ENCODE results near the gene TAPBP.
"Not testable (repeated sequence)": the region's sequence is repeated elsewhere in the genome, so short reads cannot be mapped to it uniquely, and the experiment has no call there.

Gene TAPBP

DNA sequence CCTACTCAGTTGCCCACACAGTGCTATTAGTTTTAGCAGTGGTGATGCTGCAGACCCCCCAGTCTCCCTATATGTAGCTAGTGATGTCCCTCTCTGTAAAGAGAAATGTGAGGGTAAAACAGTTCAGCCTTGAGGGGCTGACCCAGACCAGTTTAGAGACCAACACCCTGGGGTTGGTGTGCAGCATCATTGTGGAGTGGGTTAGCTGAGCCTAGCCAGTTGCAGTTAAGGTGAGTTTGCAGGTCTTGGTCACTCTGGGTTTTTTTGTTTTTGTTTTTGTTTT, 37.4 kb downstream of the TAPBP start:
- DNase-seq (ENCODE audit: low read depth in 2 of 2) = no peak

DNA sequence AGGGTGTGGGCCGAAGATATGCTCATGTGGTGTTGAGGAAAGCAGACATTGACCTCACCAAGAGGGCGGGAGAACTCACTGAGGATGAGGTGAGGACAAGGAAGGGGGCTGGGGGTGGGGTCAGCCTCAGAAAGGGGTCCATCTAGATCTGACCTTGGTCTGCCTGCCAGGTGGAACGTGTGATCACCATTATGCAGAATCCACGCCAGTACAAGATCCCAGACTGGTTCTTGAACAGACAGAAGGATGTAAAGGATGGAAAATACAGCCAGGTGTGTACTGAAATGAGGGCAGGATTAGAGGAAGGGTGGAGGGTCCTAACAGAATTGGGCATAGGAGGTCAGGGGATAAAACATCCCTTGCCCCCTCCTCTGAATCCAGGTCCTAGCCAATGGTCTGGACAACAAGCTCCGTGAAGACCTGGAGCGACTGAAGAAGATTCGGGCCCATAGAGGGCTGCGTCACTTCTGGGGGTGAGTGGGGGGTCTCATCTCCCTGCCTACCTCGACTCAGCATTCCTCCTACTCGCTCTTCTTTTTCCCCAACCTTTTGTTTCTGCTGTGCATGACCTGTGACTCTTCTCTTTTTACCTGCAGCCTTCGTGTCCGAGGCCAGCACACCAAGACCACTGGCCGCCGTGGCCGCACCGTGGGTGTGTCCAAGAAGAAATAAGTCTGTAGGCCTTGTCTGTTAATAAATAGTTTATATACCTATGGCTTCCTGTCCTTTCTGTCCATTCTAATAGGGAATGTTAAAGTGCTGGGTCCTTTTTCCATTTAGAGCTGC, 37.9 kb downstream of the TAPBP start:
- not testable (repeated sequence) for DNase-seq (ENCODE audit: low read depth in 2 of 2)

DNA sequence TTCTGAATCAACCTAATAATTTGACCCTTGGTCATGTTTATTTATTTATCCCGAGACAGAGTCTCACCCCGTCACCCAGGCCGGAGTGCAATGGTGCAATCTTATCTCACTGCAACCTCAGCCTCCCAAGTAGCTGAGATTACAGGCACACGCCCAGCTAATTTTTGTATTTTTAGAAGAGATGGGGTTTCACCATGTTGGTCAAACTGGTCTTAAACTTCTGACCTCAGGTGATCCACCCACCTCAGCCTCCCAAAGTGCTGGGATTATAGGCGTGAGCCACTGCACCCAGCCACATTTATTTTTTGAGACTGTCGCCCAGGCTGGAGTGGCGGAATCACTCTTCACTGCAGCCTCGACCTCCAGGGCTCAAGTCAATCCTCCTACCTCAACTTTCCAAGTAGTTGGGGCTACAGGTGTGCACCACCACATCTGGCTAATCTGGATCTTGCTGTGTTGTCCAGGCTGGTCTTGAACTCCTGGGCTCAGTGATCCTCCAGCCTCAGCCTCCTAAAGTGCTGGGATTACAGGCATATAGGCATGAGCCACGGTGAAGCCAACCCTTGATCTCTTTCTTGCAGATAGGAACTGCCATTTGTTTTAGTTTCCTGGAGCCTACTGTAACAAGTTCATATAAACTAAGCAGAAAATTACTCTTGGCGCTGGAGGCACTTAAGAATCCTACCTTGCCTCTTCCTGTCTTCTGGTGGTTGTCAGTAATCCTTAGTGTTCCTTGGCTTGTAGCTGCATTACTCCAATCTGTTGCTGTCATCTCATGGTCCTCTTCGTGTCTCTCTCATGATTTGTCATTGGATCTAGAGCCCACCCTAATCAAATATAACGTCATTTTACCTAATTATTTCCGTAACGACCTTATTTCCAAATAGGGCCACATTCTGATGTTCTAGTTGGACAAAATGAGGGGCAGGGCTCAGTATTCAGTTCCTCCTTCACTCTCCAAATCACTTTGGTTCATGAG, 39.7 kb downstream of the TAPBP start:
- no peak for DNase-seq (ENCODE audit: low read depth in 2 of 2)

DNA sequence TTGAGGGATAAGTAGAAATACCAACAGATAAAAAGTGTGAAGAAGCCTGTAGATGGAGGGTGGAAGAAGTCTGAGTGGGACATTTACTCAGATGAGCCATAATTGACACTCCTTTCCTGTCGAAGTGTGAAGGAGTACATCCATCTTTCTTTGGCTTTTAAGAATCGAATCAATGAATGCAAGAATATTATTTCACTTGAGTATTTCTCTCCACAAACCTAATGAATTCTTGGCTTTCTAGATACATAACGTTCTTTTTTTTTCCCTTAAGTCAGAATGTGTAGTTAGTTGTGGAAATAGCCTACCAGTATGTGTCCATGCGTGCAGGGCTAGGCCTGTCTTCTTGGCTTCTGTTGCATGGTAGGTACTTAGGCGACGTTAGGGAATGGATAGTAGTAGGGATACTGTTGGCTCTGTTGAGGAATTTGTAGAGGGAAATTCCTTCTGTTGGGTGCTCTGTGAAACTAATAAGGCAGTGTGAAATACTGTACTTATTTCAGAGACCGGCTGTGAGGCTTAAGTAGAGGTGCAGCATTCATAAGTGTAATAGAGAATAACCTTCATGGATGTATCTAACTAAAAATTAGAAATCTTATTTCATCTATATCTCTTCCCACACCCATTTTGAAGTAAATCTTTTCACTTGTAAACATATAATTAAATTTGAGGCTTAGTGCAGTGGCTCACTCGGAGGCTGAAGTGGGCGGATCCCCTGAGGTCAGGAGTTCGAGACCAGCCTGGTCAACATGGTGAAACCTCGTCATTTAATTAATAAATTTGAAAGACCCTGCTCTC, 40.6 kb downstream of the TAPBP start:
- no peak for DNase-seq (ENCODE audit: low read depth in 2 of 2)

DNA sequence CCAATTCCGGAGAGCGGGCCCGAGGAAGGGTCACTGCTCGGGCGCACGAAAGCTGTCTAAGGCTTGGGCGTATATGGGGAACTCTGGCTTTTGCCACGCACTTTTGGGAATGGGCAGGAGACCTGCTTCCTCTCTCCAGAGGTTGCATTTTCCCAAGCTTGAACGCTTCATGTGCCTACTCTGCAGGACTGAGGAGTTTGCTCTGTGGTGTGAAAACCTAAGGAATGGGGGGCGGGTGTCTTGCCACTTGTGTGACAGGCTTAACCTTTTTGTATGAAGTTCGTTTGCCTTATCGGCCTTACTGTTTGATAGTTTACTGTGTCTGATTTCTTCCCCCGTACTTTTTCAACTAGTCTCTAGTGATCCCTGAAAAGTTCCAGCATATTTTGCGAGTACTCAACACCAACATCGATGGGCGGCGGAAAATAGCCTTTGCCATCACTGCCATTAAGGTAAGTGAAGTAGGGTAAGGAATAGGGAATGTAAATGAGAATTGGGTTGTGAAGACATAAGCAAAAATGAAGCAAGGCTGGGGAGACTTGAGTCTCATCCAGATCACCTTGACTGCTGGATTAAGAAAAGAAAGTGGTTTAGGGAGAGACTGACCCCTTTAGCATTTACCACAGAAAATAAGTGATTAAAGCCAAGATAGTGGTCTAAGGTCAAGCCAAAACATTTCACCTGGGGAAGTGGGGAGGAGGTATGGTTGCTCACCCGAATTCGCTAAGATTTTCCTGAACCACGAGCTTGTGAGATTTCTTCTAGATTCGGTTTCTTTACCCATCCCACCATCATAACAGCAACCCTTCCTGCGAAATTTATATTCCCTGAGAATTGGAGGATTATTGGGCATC, 41.4 kb downstream of the TAPBP start:
- no peak for DNase-seq (ENCODE audit: low read depth in 2 of 2)

DNA sequence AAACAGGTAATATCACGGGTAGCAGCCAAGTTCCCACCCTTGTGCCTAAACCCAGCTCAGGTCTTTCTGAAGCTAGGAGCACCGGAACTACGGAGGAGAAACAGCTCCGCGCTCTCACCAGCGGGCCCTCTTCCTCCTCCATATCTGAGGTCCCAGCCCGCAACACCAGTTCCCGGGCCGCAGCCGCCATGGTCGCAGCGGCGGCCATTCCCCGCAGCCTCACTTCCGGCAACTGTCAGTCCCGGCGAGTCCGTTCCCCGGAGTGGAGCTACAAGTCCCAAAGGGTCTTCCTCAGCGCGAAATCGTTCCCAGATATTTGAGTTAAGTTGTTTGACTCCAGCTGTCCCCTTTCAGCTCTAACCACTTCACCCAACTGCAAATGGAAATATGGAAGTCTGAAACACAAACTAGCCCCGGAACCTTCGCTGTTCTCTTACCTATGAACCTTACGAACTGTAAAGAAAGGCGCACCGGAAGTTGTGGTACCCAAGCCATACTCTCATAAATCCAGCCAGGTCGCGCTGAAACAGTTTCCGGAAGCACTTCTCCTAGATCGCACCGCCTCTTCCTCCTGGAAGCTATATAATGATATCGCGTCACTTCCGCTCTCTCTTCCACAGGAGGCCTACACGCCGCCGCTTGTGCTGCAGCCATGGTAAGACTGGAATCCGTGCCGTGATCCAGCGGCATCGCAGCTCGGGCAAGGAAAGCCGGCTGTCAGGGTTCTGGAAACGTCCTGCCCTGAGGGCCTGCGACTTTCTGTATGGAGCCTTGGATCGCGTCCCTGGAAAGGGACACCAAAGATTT, 42.2 kb downstream of the TAPBP start, which contains the start of the genes RPS18 and VPS52:
TSS of gene RPS18 (plus strand) at position 608 of the 807 bp plus-strand sequence. CDS start at position 653, 45 bp downstream.
TSS of gene VPS52 (minus strand) at position 409 of the 807 bp plus-strand sequence. CDS start at position 208, 201 bp downstream.
- DNase-seq (ENCODE audit: low read depth in 2 of 2) = peak; percentile 72 to 86

DNA sequence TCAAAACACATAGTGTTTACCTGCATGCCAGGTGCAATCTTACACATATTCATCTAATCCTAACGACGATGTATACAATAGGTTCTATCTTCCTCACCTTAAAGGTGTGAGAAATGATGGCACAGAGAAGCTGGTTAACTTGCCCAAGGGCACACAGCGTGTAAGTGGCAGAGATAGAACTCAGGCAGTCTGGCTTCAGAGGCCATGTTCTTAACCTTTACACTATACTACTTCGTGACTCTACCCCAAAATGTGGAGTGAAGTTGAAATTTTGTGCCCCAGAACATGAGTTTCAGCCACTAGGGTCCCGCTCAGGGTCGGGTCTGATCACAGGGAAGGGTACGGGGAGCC, 42.8 kb downstream of the TAPBP start:
- DNase-seq (ENCODE audit: low read depth in 2 of 2) = no peak

DNA sequence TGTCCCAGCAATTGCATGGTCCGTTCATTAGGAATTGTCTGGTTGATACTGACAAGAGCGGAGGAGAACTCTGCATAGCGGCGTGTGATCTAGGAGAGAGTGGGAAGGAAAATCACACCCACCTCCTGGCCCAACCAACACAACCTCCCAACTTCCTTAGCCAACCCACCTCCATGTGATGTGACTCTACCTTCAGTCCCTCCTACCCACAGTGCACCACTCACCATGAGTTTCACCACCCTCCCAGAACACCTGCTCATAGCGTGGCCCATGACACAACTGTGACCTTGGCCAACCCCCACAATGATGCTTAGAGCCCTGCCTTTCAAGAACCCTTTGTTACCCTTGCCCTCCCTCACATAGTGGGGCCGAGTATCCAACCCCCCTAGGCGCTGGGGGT, 49.9 kb downstream of the TAPBP start:
- no peak for DNase-seq (ENCODE audit: low read depth in 2 of 2)

DNA sequence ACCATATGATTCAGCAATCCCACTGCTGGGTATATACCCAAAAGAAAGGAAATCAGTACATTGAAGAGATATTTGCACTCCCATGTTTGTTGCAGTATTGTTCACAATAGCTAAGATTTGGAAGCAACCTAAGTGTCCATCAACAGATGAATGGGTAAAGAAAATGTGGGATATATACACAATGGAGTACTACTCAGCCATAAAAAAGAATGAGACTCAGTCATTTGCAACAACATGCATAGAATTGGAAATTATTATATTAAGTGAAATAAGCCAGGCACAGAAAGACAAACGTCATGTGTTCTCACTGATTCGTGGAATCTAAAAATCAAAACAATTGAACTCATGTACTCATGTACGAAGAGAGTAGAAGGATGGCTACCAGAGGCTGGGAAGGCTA, 51.4 kb downstream of the TAPBP start:
- DNase-seq (ENCODE audit: low read depth in 2 of 2) = not testable (repeated sequence)

DNA sequence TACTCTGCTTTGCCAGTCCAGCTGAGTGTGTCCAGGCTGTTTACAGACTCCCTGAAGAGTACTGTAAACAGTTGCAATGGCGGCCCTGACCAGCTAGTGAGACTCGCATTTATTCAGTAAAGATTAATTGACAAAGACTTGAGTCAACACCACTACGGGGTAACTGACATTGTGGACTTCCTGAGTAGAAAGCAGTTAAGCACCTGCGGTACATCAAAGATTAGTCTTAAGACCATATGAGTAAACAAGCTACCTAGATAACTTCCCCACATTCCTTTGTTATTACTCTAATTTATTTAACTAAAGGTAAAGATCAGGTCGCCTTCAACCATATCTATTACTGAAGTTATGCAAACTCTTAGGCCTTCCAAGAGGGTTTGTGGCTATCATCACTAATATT, 54.8 kb downstream of the TAPBP start:
- DNase-seq (ENCODE audit: low read depth in 2 of 2) = no peak

DNA sequence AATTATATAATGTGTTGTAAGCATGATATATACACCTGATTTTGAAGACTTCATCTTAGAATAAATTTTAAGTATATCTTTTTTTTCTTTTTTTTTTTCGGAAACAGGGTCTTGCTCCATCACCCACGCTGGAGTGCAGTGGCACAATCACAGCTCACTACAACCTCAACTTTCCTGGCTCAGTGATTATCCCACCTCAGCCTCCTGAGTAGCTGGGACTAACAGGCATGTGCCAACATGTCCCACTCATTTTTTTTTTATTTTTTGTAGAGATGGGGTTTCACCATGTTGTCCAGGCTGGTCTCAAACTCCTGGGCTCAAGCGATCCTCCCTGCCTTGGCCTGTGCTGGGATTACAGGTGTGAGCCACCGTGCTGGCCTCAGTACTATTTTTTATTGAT, 59.3 kb downstream of the TAPBP start:
- no peak for DNase-seq (ENCODE audit: low read depth in 2 of 2)

DNA sequence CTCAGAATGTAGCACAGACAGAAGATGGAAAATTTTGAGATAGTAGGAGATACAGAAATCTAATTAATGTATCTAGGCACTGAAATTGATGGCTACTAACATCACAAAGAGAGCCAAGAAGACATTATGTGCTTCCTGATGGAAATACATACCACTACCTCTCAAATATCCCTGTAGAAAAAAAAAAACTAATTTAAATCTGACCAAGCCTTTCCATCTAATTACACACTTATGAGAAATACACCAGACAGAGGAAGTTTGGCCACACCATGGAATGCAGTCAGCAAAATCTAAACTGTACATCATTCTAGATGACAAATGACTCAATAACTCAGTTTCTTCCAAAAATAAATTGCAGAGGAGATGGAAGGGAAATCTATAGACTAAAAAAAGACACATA, 61.1 kb downstream of the TAPBP start:
- DNase-seq (ENCODE audit: low read depth in 2 of 2) = no peak

DNA sequence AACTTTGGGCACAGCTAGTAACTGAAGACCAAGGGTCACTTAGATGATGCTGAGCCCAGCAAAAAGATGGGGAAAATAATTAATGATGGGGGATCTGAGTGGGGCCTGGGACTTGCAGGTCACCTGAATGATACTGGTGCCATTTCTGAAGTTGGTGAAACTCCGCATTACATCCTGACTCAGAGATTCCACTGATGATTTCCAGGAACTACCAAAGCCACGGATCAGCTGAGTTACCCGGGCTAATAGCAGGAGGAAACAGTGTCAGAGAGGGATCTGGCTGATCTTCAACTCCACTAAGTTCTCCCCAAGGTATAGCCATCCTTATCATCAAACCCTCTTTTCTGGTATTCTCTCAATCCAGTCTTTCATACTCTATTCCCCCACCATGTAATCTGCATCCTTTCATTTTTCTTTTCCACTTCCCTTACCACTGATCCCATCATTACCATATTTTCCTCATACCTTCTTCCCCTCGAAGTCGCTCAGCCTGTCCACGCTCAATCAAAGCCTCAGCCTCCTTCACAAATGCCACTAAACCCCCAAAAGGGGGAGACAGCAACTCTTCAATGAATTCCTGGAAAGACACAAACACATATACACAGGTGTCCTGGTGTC, 62.4 kb downstream of the TAPBP start:
- no peak for DNase-seq (ENCODE audit: low read depth in 2 of 2)

DNA sequence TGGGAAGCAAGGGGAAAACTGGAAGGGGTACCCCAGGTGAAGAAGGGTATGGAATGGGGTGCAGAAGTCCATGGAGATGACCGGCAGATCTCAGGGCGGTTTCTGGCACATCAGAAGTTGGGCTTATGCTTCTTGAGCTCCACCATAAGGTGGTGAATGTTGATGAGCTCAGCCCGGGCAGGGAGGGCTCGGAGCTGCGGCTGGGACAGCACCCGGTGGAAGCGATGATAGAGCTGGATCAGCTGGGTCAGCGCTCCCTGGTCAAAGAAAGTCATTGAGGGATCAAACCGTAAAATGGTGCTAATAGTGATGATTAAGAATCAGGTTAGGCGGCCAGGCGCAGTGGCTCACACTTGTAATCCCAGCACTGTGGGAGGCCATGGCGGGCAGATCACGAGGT, 63.1 kb downstream of the TAPBP start:
- no peak for DNase-seq (ENCODE audit: low read depth in 2 of 2)

DNA sequence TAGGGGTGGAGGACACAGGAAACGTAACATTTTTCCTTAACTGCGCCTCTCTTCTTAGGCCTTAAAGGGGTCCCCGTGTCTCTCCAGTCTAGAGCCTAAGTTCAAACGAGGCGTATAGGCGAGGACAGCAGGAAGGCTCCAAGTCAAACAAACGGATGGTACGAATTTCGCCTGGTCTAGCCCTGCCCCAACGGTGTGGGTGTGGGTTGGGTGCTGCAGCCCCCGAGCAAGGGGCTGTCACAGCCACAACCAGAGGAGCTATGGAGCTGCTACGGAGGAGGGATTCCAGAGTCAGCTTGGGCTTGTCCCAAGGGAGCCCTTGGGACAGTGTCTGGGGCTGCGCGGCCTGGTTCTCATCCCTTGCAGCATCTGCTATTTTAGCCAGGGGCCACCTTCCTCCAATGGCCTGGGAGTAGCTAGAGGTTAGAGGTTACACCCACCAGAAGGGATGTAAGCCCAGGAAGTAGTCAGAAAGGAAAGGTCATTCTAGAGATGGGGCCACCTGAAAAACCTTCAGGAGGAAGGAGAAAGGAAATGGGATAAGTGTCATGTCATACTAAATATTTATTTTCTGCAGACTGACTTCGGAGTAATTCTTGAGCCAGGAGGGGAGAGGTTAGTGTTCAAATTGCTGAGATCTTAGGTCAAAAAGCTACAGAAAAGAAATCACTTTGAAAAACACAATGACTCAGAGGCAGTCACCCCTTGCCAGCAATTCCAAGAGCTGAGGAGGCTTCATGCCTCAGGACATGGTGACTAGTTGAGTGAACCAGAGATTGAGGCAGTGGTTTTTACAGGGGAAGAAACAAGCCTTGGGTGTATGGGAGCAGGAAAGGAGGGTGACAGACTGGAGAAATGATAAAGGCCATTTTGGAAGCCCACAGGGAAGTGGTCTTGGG, 63.9 kb downstream of the TAPBP start:
- DNase-seq (ENCODE audit: low read depth in 2 of 2) = no peak
